Glutamatergic neuron (in vitro differentiated cells): ENCODE measurements around the gene UBE3D. TPM values are rescaled to one million over a fixed set of nuclear protein-coding genes. Genes with fewer than 3 reads are reported as not detected.

Experiments
- DNase-seq: peaks from one replicate; pipeline ENCODE4 v3.0.0; 2022
- H3K27ac Mint-ChIP-seq: one replicate; pipeline ENCODE4 v1.8.0; 2020; ENCODE audit warnings: mild to moderate bottlenecking, mixed read lengths, inconsistent platforms; ENCODE audit not compliant: unreplicated experiment
- H3K27me3 Mint-ChIP-seq: one replicate; pipeline ENCODE4 v1.8.0; 2020; ENCODE audit warnings: mild to moderate bottlenecking, moderate library complexity, mixed read lengths, inconsistent platforms; ENCODE audit not compliant: unreplicated experiment
- H3K36me3 Mint-ChIP-seq: one replicate; pipeline ENCODE4 v1.8.0; 2020; ENCODE audit warnings: mild to moderate bottlenecking, mixed read lengths, inconsistent platforms; ENCODE audit not compliant: unreplicated experiment
- H3K4me1 Mint-ChIP-seq: one replicate; pipeline ENCODE4 v1.8.0; 2020; ENCODE audit warnings: mild to moderate bottlenecking, low read depth, mixed read lengths, inconsistent platforms; ENCODE audit not compliant: unreplicated experiment
- H3K4me3 Mint-ChIP-seq: one replicate; pipeline ENCODE4 v1.8.0; 2020; ENCODE audit warnings: mild to moderate bottlenecking, mixed read lengths, inconsistent platforms; ENCODE audit not compliant: unreplicated experiment
- H3K9me3 Mint-ChIP-seq: one replicate; pipeline ENCODE4 v1.8.0; 2020; ENCODE audit warnings: mild to moderate bottlenecking, moderate library complexity, mixed read lengths, inconsistent platforms; ENCODE audit not compliant: unreplicated experiment
- total RNA-seq: library from RNA; stranded (reverse); fragmentation: NEBNext Ultra II Directional; extraction: Animal tissue kit (Norgen Biotek cat#: 25700); gene quantifications from one replicate; pipeline ENCODE4 v1.2.1, GENCODE V29; 2021; ENCODE audit not compliant: unreplicated experiment
- TF ChIP-seq, protein P1 (sequence below): fragments of 200-600 bp; sonication (generic); IDR thresholded peaks from one replicate; pipeline ENCODE4 v1.5.0; 2021; ENCODE audit not compliant: partially characterized antibody, unreplicated experiment

Gene UBE3D
- total RNA-seq, 1 donor from 2014 or later, result 12.3 TPM

DNA sequence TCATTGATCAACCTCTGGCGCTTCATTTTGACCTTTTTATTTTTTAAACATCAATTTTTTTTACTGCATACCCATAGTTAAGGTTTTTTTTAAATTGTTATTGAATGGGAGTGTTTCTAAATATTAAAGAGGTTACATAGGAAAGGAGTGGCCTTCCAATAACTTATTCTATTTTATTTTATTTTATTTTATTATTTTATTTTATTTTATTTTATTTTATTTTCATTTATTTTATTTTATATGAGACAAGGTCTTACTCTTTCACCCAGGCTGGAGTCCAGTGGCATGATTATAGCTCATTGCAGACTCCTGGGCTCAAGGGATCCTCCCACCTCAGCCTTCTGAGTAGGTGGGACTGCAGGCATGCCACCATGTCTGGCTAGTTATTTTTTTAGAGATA, 32.0 kb upstream of the UBE3D start:
- Mint-ChIP-seq H3K9me3 (peaks cover 1% of the 10 kb centered on the region), H3K27me3 (no peaks in the 10 kb centered on the region), H3K27ac (no peak overlapping the region), H3K4me1 (peaks cover 2% of the 10 kb centered on the region), H3K4me3 (no peak overlapping the region), H3K36me3 (no peaks in the 10 kb centered on the region)
- DNase-seq, result no peak
- TF ChIP-seq, protein P1, sequence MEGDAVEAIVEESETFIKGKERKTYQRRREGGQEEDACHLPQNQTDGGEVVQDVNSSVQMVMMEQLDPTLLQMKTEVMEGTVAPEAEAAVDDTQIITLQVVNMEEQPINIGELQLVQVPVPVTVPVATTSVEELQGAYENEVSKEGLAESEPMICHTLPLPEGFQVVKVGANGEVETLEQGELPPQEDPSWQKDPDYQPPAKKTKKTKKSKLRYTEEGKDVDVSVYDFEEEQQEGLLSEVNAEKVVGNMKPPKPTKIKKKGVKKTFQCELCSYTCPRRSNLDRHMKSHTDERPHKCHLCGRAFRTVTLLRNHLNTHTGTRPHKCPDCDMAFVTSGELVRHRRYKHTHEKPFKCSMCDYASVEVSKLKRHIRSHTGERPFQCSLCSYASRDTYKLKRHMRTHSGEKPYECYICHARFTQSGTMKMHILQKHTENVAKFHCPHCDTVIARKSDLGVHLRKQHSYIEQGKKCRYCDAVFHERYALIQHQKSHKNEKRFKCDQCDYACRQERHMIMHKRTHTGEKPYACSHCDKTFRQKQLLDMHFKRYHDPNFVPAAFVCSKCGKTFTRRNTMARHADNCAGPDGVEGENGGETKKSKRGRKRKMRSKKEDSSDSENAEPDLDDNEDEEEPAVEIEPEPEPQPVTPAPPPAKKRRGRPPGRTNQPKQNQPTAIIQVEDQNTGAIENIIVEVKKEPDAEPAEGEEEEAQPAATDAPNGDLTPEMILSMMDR, result no peak

DNA sequence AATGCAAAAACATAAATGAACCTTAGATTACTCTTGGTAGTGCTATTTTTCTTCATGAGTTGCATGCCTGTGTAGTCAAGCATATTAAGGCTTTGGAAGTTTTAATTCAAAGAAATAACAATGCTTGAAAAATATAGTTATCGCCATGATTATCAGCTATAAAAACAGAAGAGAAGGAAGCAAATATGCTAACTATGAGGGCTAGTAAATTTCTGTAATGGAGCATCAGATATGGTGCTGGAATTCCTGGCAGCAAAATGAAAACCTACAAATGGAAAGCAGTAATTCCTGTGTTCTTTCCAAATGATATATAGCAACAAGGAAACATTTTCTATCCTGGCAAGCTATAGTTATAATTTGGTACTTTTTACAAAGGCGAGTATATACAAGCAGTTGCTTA, 31.6 kb upstream of the UBE3D start:
- Mint-ChIP-seq H3K9me3 (peaks cover 1% of the 10 kb centered on the region), H3K27me3 (no peaks in the 10 kb centered on the region), H3K36me3 (no peaks in the 10 kb centered on the region), H3K27ac (no peak overlapping the region), H3K4me1 (peaks cover under 1% of the 10 kb centered on the region), H3K4me3 (no peak overlapping the region)
- TF ChIP-seq, protein P1, result no peak
- DNase-seq, result no peak

DNA sequence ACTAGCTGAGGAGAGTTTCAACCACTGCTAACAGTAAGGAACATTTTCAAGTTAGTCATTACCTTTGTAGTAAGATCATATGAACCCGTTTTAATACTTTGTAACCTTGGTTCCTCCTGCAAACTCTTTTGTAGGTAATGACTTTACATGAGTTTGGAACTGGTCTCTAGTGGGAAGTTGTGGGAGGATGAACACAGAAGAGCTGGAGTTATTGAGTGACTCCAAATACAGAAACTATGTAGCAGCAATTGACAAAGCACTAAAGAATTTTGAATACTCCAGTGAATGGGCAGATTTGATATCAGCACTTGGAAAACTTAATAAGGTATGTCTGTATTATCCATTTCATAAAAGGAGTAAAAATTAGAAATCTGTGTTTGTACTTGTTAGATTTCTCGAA, 31.1 kb upstream of the UBE3D start:
- TF ChIP-seq, protein P1, result no peak
- no peak overlapping the region for H3K27ac Mint-ChIP-seq

DNA sequence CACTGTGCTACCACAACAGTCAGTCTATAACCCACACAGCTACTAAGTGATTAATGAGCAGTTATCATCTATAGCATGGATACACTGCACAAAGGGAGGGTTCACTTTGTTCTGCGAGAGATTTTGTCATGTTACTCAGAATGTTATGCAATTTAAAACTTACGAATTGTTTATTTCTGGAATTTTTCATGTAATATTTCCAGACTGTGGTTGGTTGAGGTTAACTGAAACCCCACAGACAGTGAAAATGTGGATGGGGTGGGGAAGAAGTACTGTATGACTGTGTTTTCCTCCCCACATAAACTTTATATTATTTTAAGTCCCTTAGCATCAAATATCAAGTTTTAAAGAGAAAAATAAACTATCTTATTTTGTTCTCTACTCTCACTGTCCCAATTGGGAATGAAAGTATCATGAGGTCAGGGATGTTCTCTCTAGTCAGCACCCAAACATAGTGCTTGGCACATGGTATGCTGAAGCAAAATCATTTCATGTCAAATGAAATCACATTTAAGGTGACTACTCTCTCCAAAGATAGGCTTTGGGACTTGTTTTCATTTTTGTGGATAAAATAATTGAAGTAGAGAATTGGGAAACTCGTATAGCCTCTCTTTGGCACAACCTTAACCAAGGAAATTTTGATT, 27.2 kb upstream of the UBE3D start:
- no peak for DNase-seq
- H3K9me3 Mint-ChIP-seq, result no peaks in the 10 kb centered on the region
- H3K36me3 Mint-ChIP-seq, result no peaks in the 10 kb centered on the region
- TF ChIP-seq, protein P1, result no peak
- no peaks in the 10 kb centered on the region for H3K27me3 Mint-ChIP-seq
- no peaks in the 10 kb centered on the region for H3K4me1 Mint-ChIP-seq
- H3K4me3 Mint-ChIP-seq, result no peak overlapping the region
- no peak overlapping the region for H3K27ac Mint-ChIP-seq

More for the DNA sequence above, 31.1 kb upstream of the UBE3D start:
- Mint-ChIP-seq H3K4me3 (no peak overlapping the region), H3K9me3 (peaks cover 1% of the 10 kb centered on the region), H3K27me3 (no peaks in the 10 kb centered on the region), H3K36me3 (no peaks in the 10 kb centered on the region), H3K4me1 (no peaks in the 10 kb centered on the region)
- no peak for DNase-seq

DNA sequence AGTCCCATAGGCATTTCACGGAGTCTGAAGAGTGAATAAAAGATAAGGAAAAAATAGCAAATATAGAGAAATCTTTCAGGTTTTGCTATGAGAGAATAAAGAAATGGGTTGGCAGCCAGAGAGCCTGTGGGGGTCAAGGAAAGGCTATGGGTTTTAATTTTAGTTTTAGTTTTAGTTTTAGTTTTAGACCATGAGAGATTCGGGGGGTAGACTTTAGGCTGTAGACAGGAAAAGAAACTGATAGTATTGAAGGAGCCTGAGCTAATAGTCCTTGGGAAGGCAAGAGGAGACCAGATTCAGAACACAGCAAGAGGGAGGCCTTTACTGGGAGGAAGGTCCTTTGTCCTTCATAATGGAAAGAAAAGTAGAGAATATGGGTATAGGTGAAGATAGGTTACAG, 21.1 kb upstream of the UBE3D start:
- H3K4me1 Mint-ChIP-seq, result no peaks in the 10 kb centered on the region
- H3K27me3 Mint-ChIP-seq, result no peaks in the 10 kb centered on the region
- H3K4me3 Mint-ChIP-seq, result no peak overlapping the region
- no peak overlapping the region for H3K27ac Mint-ChIP-seq
- no peaks in the 10 kb centered on the region for H3K36me3 Mint-ChIP-seq
- TF ChIP-seq, protein P1, result no peak
- DNase-seq, result no peak
- H3K9me3 Mint-ChIP-seq, result no peaks in the 10 kb centered on the region
